Measurements from ENCODE around the gene DOCK3. TPM values are rescaled to one million over a fixed set of nuclear protein-coding genes. Genes with fewer than 3 reads are reported as not detected.

The DOCK3 gene, protein sequence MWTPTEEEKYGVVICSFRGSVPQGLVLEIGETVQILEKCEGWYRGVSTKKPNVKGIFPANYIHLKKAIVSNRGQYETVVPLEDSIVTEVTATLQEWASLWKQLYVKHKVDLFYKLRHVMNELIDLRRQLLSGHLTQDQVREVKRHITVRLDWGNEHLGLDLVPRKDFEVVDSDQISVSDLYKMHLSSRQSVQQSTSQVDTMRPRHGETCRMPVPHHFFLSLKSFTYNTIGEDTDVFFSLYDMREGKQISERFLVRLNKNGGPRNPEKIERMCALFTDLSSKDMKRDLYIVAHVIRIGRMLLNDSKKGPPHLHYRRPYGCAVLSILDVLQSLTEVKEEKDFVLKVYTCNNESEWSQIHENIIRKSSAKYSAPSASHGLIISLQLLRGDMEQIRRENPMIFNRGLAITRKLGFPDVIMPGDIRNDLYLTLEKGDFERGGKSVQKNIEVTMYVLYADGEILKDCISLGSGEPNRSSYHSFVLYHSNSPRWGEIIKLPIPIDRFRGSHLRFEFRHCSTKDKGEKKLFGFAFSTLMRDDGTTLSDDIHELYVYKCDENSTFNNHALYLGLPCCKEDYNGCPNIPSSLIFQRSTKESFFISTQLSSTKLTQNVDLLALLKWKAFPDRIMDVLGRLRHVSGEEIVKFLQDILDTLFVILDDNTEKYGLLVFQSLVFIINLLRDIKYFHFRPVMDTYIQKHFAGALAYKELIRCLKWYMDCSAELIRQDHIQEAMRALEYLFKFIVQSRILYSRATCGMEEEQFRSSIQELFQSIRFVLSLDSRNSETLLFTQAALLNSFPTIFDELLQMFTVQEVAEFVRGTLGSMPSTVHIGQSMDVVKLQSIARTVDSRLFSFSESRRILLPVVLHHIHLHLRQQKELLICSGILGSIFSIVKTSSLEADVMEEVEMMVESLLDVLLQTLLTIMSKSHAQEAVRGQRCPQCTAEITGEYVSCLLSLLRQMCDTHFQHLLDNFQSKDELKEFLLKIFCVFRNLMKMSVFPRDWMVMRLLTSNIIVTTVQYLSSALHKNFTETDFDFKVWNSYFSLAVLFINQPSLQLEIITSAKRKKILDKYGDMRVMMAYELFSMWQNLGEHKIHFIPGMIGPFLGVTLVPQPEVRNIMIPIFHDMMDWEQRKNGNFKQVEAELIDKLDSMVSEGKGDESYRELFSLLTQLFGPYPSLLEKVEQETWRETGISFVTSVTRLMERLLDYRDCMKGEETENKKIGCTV (N-terminal part only)
- total RNA-seq, result under 1 TPM in 1 of 2 donors, not detected in 1; under 0.01 TPM

DNA sequence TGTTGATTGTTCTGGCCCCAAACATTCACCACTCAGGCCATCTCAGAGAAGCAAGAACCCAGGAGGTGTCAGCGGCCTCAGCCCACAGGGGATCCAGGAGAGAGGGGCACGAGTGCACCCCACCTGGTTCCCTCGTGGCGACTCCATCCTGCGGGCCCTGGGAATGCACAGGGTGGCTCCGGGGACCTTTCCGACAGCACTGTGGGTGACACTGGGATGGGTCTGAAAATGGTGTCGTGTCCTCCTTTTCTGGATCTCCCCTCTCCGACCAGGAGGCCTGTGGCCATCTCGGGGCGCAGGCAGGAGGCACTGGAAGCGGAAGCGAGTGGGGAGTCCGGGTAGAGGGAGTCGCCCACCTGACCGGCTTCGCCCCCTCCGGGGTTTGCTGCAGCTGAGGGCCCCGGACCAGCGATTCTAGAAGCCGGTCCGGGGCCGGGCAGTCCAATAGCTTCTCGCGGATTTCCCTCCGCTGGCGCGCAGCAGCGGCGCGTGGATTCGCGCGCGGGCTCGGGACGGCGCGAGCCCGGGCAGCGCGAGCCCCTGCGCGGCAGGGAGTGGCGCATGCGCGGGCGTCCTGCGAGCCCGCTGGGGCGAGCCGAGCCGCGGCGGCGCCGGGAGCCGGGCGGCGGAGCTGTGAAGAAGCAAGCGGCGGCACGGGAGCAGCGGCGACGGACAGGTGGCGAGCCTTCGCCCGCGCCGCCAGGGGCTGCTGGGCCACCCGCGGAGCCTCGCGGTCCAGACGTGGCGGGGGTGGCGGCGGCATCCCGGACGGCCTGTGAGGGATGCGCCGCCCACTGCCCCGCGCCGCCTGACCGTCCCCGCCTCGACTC lies at the start of gene DOCK3:
DOCK3 (plus strand) TSS at position 579 of the 830 bp plus-strand sequence. CDS start 337 bp downstream, outside the sequence.

GRCh38 chr3:51384726-51385473 lies 710.2 kb downstream of the DOCK3 start, which contains the start of gene MANF:
TSS of gene MANF (plus strand) at chr3:51385291. CDS start at chr3:51385343, 52 bp downstream.

DNA sequence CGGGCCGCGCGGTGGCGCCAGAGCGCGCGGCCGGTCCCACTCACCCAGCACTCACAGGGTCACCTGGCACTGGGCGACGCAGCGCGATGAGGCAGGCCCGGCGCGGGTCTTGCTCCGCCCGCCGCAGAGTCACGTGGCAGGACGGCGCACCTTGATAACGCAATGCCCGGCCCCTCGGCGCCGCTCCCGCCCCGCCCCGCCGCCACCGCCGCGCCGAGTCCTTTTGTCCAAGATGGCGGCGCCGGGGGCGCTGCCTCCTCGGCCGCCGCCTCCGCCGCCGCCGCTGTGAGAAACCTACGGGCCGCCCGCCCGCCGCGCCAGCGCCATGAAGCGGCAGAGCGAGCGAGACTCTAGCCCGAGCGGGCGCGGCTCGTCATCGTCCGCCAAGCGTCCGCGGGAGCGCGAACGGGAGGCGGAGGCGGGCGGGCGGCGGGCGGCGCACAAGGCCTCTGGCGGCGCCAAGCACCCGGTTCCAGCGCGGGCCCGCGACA lies 716.4 kb downstream of the DOCK3 start, which contains the start of gene RBM15B:
RBM15B (plus strand) TSS at position 211 of the 491 bp plus-strand sequence; CDS start at position 326, 115 bp downstream.

Small RNA genes lying within 50 kb of the gene (small RNA-seq; reads per million reads assigned to genes)
- 0.41 to 0.43 reads per million in 2 donors for gene MIR4787
- gene PPIAP69, result 0 to 0.30 reads per million in 2 donors

Other genes with a start within 250 kb of the DOCK3 start
- gene CACNA2D2, start 171.3 kb upstream of the DOCK3 start, total RNA-seq, result not detected
- gene C3orf18, start 107.2 kb upstream of the DOCK3 start, total RNA-seq, result 10 to 100 TPM in 1 of 2 donors, 1 to 10 TPM in 1; 7.7 to 14.8 TPM
- 1 to 10 TPM; 6.0 to 6.2 TPM for gene HEMK1, start 105.4 kb upstream of the DOCK3 start, total RNA-seq
- gene CISH, start 63.2 kb upstream of the DOCK3 start, total RNA-seq, result under 1 TPM; 0.34 to 0.67 TPM
- 10 to 100 TPM; 47.1 to 66.9 TPM for gene MAPKAPK3, start 57.8 kb upstream of the DOCK3 start, total RNA-seq